Skeletal muscle tissue (tissue), 4 donors: ENCODE measurements around the gene MCL1. TPM values are rescaled to one million over a fixed set of nuclear protein-coding genes. Genes with fewer than 3 reads are reported as not detected.
"Not testable (repeated sequence)": the region's sequence is repeated elsewhere in the genome, so short reads cannot be mapped to it uniquely, and the experiment has no call there.

Source experiments
- H3K27ac ChIP-seq: one replicate; pipeline ENCODE4 v1.7.0; 2013; ENCODE audit warnings: mild to moderate bottlenecking, low read depth, low read length, inconsistent platforms
- H3K27me3 ChIP-seq, 3 donors: one replicate each; pipeline ENCODE4 v1.7.0; 2013; ENCODE audit warnings: low read length in 3 of 3; ENCODE audit not compliant: control insufficient read depth in 3 of 3, insufficient read depth in 3 of 3
- H3K36me3 ChIP-seq, 3 donors: one replicate each; pipeline ENCODE4 v1.7.0; 2013; ENCODE audit warnings: low read length in 3 of 3; ENCODE audit not compliant: control insufficient read depth in 3 of 3, insufficient read depth in 3 of 3
- H3K4me1 ChIP-seq, 3 donors: one replicate each; pipeline ENCODE4 v1.7.0; 2013; ENCODE audit warnings: low read length in 3 of 3, mild to moderate bottlenecking in 3 of 3; ENCODE audit not compliant: control insufficient read depth in 3 of 3, insufficient read depth in 3 of 3
- H3K4me3 ChIP-seq, 3 donors: one replicate each; pipeline ENCODE4 v1.7.0; 2013; ENCODE audit warnings: low read length in 3 of 3
- H3K9ac ChIP-seq, 3 donors: one replicate each; pipeline ENCODE4 v1.7.0; 2013; ENCODE audit warnings: low read length in 3 of 3, mild to moderate bottlenecking in 3 of 3, moderate library complexity in 2 of 3, low read depth in 1 of 3
- H3K9me3 ChIP-seq, 3 donors: one replicate each; pipeline ENCODE4 v1.7.0; 2013; ENCODE audit warnings: low read length in 3 of 3; ENCODE audit not compliant: control insufficient read depth in 3 of 3
- total RNA-seq: library from RNA; depleted of rRNA; stranded (reverse); fragments of >200 nt; gene quantifications from one replicate; pipeline ENCODE4 v1.2.3, GENCODE V29; 2014
- donor health status: Osteomylitis.

MCL1 gene
- total RNA-seq, 1 donor from 2014 or later, result 157 TPM

DNA sequence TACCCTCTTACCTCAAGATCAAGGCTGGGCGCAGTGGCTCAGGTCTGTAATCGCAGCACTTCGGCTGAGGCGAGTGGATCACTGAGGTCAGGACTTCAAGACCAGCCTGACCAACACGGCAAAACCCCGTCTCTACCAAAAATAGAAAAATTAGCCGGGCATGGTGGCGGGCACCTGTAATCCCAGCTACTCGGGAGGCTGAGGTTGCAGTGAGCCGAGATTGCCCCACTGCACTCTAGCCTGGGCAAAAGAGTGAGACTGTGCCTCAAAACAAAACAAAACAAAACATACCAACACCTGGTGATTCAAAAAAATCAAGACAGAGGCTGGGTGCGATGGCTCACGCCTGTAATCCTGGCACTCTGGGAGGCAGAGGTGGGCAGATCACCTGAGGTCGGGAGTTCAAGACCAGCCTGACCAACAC, 5.8 kb downstream of the MCL1 start:
- Histone ChIP-seq H3K4me3 (peak overlapping the region in 2 of 3 donors; percentile 3 to 13), H3K4me1 (peaks cover 39 to 59% (median 47%) of the 10 kb centered on the region in 3 donors), H3K9ac (peak overlapping the region; percentile 48 to 52 (median 50)), H3K36me3 (peaks cover 12 to 57% (median 46%) of the 10 kb centered on the region in 3 donors), H3K27ac (peak overlapping the region; percentile 100)
- not testable (repeated sequence) for H3K9me3 ChIP-seq, H3K27me3 ChIP-seq

DNA sequence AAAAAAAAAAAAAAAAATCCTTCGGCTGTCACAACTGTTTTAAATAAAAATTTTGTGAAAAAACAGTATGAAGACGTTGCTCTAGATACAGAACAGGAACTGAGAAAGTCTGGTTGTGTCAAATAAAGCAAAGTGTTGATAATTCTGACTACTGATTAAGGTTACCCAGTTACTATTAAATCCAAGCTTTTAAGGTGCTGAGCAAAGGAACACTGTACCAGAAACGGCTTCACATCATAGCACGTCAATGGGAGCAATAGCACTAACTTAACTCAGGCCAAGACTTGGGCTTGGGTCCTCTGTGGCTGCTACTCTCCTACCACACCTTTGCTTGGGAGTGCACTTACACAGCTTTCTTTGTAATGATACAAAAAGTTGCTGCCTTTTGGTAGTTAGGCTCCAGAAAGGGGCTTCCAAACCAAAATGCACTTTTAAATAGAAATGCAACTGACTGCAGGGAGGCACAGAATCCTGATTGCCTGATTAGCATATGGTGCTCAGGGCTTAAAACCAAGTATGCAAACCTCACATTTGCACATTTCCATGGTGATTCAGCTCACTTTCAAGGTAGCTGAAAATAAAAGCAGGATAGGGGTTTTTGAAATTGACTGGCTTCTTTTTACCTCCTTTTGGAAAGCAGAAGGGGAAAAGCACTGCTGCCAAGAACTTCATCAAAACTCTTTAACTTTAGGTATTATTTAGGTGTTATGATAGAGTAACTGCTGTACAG, 6.3 kb downstream of the MCL1 start:
- H3K9ac ChIP-seq, result peak overlapping the region; percentile 48 to 52 (median 50)
- peaks cover 45 to 65% (median 53%) of the 10 kb centered on the region in 3 donors for H3K4me1 ChIP-seq
- no peaks in the 10 kb centered on the region for H3K27me3 ChIP-seq
- H3K4me3 ChIP-seq, result peak overlapping the region; percentile 3 to 13 (median 4)
- H3K9me3 ChIP-seq, result no peaks in the 10 kb centered on the region
- peaks cover 9 to 52% (median 41%) of the 10 kb centered on the region in 3 donors for H3K36me3 ChIP-seq
- H3K27ac ChIP-seq, result peak overlapping the region; percentile 100

DNA sequence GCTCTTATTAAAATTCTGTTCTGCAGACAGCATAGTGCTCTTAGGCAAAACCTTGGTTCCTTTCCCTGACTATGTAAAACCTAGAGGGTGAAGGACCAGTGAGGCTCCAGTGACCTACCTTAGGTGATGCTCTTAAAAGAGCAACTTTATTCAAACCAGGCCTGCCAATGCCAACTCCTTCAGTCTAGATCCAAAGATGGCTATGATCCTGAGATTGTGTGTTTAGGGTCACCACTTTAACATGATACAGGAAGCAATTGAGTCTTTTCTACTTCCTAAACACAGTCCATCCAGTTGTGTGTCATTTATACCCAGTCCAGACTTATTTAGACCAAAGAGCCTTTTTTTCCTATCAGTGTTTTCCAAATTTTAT, 10.8 kb downstream of the MCL1 start:
- Histone ChIP-seq H3K4me1 (peaks cover 72 to 85% (median 74%) of the 10 kb centered on the region in 3 donors), H3K9me3 (no peaks in the 10 kb centered on the region), H3K36me3 (peaks cover 2 to 12% (median 8%) of the 10 kb centered on the region in 3 donors), H3K27me3 (no peaks in the 10 kb centered on the region), H3K9ac (peak overlapping the region; percentile 65 to 80 (median 71)), H3K4me3 (peak overlapping the region; percentile 27 to 66 (median 41)), H3K27ac (peak overlapping the region; percentile 88)

DNA sequence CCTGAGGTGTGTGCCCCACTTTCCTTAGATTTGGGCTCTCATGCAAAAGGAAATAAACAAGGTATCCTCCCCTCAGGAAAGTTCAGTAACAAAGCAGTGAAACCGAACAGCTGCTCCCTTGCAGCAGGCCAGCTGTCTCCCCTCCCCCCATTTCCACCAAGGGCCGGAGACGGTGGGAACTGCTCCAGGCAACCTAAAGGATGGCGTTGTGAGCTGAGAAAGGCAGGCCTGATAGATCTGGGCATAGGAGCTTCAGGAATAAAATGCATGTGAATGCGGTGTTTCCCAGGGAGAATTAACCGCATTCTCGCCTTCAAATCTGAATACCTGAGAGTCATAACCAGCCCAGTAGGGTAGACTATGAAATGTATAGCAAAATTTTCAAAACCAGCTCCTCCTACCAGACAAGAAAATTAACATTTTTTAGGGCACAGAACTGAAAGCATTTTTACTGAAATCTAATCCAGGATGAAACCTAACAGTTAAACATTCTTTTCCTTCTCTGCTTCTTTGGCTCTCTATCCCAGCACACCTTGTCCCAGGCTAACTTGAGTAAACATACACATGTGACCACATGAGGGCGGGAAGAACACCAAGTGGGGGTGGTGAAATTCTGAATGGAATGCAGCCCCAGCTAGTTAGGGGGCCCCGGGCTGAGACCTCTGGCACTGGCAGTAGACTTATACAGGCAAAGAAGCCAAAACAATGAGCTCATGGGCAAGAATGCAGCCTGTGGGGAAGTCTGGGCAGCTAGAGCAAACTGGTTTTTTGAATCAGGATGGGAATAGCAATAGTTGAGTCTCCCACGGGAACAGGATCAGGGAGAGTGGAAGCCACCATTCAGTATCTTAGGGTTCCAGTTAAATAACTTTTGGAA, 11.5 kb downstream of the MCL1 start:
- peak overlapping the region; percentile 65 to 80 (median 71) for H3K9ac ChIP-seq
- H3K36me3 ChIP-seq, result peaks cover 2 to 6% (median 2%) of the 10 kb centered on the region in 3 donors
- H3K4me3 ChIP-seq, result peak overlapping the region; percentile 27 to 66 (median 41)
- H3K9me3 ChIP-seq, result no peaks in the 10 kb centered on the region
- no peaks in the 10 kb centered on the region for H3K27me3 ChIP-seq
- peak overlapping the region; percentile 88 for H3K27ac ChIP-seq
- H3K4me1 ChIP-seq, result peaks cover 72 to 85% (median 74%) of the 10 kb centered on the region in 3 donors

DNA sequence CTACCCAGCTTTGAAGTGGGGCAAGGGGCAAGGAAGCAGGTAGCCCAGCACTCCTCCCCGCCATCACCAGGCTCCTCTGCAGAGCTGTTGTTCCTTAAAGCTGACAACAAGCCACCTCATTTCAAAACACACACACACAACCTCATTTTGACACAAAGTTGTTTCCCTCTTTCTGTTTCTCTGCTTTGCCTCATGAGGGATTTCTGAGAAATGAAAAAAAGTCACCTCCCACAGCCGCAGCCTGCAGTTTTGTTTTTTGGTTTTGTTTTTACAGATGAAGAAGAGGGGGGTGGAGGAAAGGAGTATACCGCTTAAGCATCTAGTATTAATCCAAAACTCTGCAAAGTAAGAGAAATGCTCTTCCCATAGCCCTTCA, 12.1 kb downstream of the MCL1 start:
- peak overlapping the region; percentile 88 for H3K27ac ChIP-seq
- H3K9ac ChIP-seq, result peak overlapping the region; percentile 65 to 80 (median 71)
- peaks cover 75 to 90% (median 77%) of the 10 kb centered on the region in 3 donors for H3K4me1 ChIP-seq
- H3K27me3 ChIP-seq, result no peaks in the 10 kb centered on the region
- peaks cover 0 to 4% (median 2%) of the 10 kb centered on the region in 3 donors for H3K36me3 ChIP-seq
- no peaks in the 10 kb centered on the region for H3K9me3 ChIP-seq
- peak overlapping the region; percentile 27 to 66 (median 41) for H3K4me3 ChIP-seq

DNA sequence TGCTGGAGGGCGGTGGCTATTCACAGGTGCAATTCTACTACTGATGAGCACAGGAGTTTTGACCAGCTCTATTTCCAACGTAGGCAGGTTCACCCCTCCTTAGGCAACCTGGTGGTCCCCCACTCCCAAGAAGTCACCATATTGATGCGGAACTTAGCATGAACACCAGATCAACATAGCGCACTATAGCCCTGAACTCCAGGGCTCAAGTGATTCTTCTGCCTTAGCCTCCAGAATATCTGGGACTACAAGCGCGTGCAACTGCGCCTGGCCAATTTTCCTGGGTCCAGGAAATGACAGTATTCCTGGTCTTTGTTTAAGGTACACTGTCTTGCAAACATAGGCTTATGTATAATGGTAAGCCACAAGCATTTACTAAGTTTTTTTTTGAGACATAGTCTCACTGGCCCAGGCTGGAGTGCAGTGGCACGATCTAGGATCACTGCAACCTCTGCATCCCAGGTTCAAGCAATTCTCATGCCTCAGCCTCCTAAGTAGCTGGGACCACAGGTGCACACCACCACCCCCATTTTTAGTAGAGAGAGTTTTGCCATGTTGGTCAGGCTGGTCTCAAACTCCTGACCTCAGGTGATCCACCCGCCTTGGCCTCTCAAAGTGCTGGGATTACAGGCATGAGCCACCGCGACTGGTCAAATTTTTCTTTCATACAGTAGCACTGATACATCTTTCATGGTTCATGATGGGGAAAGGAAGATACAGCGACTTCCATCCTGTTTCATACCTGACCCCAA, 12.6 kb downstream of the MCL1 start:
- Histone ChIP-seq H3K27ac (peak overlapping the region; percentile 88), H3K4me1 (peaks cover 77 to 92% (median 79%) of the 10 kb centered on the region in 3 donors), H3K4me3 (peak overlapping the region; percentile 27 to 66 (median 41)), H3K9me3 (no peaks in the 10 kb centered on the region), H3K36me3 (peaks cover 0 to 4% (median 2%) of the 10 kb centered on the region in 3 donors), H3K27me3 (no peaks in the 10 kb centered on the region), H3K9ac (peak overlapping the region; percentile 65 to 80 (median 71))

DNA sequence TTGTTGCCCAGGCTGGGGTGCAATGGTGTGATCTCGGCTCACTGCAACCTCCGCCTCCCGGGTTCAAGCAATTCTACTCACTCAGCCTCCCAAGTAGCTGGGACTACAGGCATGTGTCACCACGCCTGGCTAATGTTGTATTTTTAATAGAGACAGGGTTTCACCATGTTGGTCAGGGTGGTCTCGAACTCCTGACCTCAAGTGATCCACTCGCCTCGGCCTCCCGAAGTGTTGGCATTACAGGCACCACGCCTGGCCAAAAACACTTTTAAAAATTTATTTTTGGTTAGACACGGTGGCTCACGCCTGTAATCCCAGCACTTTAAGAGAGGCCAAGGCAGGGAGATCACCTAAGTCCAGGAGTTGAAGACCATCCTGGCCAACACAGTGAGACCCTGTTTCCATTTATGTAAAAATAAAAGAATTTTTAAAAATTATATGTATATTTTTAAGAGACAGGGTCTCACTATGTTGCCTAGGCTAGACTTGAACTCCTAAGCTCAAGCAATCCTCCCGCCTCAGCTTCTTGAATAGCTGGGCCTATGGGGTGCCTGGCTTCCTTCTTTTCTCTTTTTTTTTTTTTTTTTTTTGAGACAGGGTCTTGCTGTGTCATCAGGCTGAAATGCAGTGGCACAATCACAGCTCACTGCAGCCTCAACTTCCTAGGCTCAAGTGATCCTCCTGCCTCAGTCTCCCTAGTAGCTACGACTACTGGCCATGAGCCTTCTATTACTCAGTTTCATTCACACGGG, 14.0 kb downstream of the MCL1 start:
- Histone ChIP-seq H3K4me1 (peaks cover 84 to 96% (median 88%) of the 10 kb centered on the region in 3 donors), H3K27ac (peak overlapping the region; percentile 100), H3K9ac (peak overlapping the region in 1 of 3 donors; percentile 52)
- H3K4me3 ChIP-seq, H3K27me3 ChIP-seq, H3K36me3 ChIP-seq, H3K9me3 ChIP-seq: not testable (repeated sequence)

DNA sequence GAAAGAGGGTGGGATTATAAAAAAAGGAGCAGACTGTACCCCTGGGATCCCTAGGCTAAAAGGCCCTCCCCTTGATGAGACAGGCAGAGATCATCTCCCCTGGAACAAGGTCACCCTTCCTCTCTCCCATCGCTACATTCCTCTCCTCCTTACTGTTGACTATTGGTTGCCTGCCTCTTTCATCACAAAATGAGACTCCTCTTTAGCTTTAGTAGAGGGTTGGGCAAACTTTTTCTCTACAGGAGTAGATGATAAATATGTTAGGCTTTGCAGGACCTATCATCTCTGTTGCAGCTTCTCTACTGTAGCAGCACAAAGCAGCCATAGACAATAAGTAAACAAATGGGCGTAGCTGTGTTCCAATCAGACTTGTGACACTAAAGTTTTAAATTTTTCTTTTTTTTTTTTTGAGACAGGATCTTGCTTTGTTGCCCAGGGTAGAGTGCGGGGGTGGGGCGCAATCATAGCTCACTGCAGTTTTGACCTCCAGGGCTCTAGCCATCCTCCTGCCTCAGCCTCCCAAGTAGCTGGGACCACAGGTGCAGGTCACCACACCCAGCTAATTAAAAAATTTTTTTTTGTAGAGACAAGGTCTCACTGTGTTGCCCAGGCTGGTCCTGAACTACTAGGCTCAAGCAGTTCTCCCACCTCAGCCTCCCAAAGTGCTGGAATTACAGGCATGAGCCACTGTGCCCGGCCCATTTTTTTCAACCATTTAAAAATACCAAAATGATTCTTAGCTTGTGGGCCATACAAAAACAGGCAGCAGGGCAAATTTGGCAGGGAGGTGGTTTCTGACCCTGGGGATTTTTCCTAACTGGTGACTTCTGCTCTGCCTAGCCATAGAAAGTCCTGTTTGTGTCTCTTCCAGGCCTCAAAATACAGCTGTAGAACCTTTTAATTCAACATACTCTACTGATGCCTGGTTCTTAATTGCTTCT, 15.1 kb downstream of the MCL1 start:
- H3K9me3 ChIP-seq, result no peaks in the 10 kb centered on the region
- no peaks in the 10 kb centered on the region for H3K27me3 ChIP-seq
- peak overlapping the region; percentile 60 to 100 (median 99) for H3K9ac ChIP-seq
- H3K4me3 ChIP-seq, result peak overlapping the region; percentile 37 to 84 (median 46)
- H3K36me3 ChIP-seq, result no peaks in the 10 kb centered on the region
- peaks cover 85 to 96% (median 88%) of the 10 kb centered on the region in 3 donors for H3K4me1 ChIP-seq
- peak overlapping the region; percentile 100 for H3K27ac ChIP-seq
